Astrocyte of the cerebellum (primary cell): ENCODE results near the gene CTSO.

ENCODE experiments used
- DNase-seq: peaks from one replicate; pipeline ENCODE4 v3.0.0-alpha.2; 2011; ENCODE audit warnings: low read depth
- H3K4me3 ChIP-seq: 2 replicates; pipeline ENCODE4 v1.5.1; 2011; ENCODE audit warnings: mild to moderate bottlenecking, low read depth, low read length, moderate library complexity
- in situ Hi-C: cut with HindIII; loops from 2 replicates; pipeline ENCODE4 v1.10.0; 2017; ENCODE audit warnings: low sequenced_read_pairs
- TF ChIP-seq, protein P1 (sequence below): IDR thresholded peaks from 2 replicates; pipeline ENCODE4 v1.5.1; 2012; ENCODE audit warnings: low read length, low read depth, moderate library complexity, mild to moderate bottlenecking; ENCODE audit errors: missing control alignments

CTSO gene

DNA sequence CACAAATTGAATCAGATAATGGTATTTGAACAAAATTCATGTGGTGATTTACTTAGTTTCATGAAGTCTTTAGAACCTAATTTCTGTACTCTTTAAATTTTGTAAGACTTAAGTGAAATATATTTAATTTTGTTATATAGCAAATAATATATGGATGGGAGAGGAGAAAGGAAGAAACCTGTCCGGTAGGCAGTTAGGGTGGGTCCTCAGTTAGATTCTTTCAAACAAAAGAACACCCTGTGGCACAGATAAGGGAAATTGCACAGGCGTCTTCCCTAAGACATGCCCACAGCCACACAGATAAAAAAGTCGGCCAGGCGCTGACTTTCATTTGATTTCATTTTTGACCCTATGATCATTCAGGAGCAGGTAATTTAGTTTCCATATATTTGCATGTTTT, 25.1 kb upstream of the CTSO start:
- in situ Hi-C loops: no loop called here
- TF ChIP-seq, protein P1, sequence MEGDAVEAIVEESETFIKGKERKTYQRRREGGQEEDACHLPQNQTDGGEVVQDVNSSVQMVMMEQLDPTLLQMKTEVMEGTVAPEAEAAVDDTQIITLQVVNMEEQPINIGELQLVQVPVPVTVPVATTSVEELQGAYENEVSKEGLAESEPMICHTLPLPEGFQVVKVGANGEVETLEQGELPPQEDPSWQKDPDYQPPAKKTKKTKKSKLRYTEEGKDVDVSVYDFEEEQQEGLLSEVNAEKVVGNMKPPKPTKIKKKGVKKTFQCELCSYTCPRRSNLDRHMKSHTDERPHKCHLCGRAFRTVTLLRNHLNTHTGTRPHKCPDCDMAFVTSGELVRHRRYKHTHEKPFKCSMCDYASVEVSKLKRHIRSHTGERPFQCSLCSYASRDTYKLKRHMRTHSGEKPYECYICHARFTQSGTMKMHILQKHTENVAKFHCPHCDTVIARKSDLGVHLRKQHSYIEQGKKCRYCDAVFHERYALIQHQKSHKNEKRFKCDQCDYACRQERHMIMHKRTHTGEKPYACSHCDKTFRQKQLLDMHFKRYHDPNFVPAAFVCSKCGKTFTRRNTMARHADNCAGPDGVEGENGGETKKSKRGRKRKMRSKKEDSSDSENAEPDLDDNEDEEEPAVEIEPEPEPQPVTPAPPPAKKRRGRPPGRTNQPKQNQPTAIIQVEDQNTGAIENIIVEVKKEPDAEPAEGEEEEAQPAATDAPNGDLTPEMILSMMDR: no peak
- H3K4me3 ChIP-seq: no peak overlapping the region
- no peak for DNase-seq

DNA sequence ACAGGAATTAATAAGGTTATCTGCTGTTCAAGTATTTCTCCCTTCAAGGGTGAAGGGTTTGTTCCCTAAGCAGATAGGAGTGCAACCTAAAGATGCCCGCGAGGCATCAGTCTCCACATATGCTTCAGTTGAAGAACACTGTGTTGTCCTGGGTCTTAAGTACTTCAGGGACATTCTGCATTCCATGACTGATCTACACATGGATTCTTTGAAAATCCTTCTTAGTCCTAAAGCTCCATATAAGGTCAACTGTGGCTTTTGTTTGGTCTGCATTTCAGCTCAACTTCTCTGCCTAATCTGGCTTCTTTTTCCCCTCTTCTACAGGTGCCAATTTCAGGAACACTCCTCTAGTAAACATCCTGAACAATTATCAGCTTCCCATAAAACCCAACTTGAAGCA, 21.8 kb upstream of the CTSO start:
- in situ Hi-C loops: no loop called here
- TF ChIP-seq, protein P1: no peak
- H3K4me3 ChIP-seq: no peak overlapping the region
- no peak for DNase-seq

DNA sequence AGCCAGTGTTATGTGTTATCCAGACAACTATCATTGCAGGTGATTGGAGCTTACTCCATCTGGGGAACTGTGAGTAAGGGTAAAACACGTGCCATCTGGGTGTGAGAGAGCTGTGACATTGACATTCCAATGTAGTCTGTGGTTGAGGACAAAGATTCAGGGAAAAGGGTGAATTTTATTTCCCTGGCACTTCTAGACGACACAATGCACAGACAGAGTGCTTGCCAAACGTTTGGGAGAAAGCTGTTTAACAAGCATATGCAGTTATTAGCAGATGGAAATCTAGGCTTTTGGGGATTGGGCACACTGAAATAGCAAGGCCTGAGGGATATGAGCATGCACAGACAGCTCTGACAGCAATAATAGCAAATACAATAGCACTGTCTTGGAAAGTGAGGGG, 21.3 kb upstream of the CTSO start:
- in situ Hi-C loops: no loop called here
- H3K4me3 ChIP-seq: no peak overlapping the region
- TF ChIP-seq, protein P1: no peak
- no peak for DNase-seq

DNA sequence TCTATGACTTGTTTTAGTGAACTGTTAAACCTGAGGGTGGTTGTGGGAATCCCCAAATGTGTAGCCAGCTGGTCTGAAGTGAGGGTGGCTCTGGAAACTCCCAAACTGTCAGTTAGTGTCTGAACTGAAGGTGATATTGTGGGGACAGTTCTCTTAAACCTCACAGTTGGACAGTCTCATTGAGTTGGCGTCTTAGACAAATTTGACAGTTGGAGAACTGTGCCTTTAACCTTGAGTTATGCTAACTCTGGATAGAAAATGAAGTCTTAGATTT, 20.7 kb upstream of the CTSO start:
- DNase-seq: no peak
- no peak overlapping the region for H3K4me3 ChIP-seq
- TF ChIP-seq, protein P1: no peak
- in situ Hi-C loops: no loop called here

DNA sequence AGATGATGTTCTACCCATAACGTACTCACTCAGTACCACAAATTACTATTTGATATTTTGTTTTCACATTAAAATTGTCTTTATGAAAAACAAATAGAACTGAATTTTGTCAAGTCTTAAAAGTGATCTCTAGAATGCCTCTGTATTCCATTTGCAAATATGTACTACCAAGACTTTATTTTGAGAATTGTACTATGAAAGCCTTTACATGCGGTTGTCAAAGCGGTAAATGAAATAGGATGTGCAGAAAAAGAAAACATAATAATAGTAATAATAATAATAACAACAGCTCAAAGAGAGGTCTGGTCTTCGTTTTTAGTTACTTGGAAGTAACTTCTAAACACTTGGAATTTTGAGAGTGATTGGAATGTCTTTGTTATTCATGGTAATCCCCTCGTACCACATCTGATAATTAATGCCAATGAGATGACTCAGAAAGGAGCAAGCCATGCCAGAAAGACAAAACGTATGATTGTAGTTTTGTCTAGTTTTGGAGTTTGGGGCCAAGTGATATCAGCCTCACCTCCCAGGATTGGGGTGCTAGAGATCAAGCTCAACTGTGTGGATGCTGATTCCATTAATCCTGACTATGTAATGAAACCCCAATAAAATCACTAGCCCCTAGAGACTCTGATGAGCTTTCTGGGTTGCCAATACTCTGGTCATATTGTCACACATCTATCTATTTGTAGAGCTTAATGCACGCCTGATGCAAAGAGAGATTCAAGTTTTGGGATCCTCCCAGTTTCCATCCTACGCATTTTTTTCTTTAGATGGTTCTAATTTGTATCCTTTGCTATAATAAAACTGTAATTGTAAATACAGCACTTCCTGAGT, 20.2 kb upstream of the CTSO start:
- peak; percentile 28 for DNase-seq

DNA sequence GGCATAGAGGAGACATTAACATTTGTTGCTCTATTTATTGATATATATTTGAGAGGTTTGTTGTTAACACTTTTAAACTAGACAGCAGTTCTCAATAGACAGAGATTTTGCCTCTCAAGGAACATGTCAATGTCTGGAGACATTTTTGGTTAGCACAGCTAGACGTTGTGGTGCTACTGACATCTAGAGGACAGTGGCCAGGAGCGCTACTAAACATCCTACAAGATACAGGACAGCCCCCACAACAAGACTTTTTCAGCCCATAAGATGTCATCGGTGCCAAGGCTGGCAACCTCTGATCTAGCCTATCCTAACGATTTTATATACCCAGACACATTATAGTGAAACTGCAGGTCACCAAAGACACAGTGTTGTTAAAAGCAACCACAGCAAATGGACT, 18.4 kb upstream of the CTSO start:
- H3K4me3 ChIP-seq: no peak overlapping the region
- TF ChIP-seq, protein P1: peak; percentile 46
- in situ Hi-C loops: no loop called here
- no peak for DNase-seq

More for the DNA sequence above, 20.2 kb upstream of the CTSO start:
- TF ChIP-seq, protein P1: no peak
- no peak overlapping the region for H3K4me3 ChIP-seq
- in situ Hi-C loops: no loop called here
